HUDEP-2 (cell line): Measurements from ENCODE around the gene NLGN1.
"Not testable (repeated sequence)": the region's sequence is repeated elsewhere in the genome, so short reads cannot be mapped to it uniquely, and the experiment has no call there.

Experiments
- DNase-seq, 76 experiments: peaks; one replicate each; lab custom pipeline; 2025; ENCODE audit not compliant: unreplicated experiment in 76 of 76; lab: John Stamatoyannopoulos, UW

NLGN1 gene

GRCh38 chr3:174192471-174192870, 794.9 kb downstream of the NLGN1 start:
- DNase-seq = no peak

- no peak for DNase-seq
Measured at GRCh38 chr3:174193604-174194003, 796.1 kb downstream of the NLGN1 start.

DNA sequence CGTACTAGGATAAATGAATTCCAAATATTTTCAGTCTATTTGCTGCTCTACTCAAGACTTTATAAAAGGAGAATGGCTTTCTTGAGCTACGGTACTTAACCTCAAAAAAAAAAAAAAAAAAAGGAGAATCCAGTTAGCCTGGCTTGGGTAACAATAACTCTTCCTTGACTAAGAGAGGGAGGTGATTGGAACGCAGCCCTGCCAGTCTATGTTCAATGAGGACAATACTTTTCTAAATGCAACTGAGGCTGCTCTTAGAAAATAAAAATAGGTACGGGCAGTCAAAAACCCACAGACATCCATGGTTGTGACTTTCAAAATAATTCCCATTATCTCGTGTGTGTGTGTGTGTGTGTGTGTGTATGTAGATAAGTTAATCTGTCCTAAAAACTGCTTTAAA, 799.9 kb downstream of the NLGN1 start:
- no peak for DNase-seq

- DNase-seq = no peak
Measured at GRCh38 chr3:174198199-174198598, 800.7 kb downstream of the NLGN1 start.

DNA sequence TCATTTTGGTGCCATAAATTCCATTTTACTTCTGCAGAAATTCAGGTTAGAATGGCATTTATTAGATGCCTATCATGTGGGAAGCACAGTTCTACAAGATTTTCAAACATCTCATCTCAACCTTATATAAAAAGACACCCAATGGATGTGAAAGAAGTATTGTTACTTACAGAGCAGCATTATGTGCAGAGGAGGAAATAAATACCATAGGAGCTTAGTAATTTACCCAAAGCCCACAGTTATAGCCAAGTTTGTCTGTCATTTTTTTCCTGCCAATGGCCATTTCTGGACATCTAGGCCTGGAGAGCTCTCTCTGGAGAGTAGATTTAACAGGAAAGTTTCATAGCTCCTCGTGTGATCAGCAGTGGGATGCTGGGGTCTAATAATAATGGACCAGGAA, 802.2 kb downstream of the NLGN1 start:
- DNase-seq = no peak

- no peak for DNase-seq
Measured at GRCh38 chr3:174202116-174202515, 804.6 kb downstream of the NLGN1 start.

DNA sequence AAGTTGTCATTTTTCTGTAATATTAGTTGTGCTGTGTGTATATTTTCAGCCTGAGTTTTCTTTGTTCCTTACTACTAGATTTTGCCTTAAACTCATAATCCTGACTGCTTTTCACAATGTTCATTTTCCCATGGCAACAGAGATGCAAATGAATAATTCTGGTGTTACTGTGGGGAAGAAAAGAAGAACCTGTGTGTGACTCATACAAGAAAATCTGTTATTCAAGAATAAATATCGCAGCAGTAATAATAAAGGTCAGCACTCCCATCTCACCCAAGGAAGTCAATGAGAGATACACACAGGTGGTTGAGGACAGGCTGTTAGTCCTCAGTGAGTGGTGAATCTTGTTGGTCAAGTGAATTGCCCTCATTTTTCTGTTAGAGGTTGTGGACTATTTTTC, 805.0 kb downstream of the NLGN1 start:
- DNase-seq = no peak

DNA sequence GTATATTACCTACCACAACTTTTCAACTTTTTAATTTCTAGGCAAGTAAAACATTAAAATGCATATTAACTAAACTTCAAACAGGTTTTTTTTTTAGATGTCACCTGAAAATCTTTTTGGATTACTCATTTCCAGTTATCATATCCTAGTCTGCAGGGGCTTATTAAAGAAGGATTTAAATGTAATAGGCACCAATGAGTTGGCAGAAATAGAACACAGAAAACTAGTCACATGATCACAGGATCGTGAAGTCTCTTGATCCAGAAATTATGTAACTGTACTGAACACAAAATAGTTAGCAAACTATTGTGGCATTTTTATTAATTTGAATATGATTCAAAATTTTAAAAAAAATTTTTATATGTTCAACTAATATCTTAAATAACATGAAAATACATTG, 807.2 kb downstream of the NLGN1 start:
- DNase-seq = no peak

DNA sequence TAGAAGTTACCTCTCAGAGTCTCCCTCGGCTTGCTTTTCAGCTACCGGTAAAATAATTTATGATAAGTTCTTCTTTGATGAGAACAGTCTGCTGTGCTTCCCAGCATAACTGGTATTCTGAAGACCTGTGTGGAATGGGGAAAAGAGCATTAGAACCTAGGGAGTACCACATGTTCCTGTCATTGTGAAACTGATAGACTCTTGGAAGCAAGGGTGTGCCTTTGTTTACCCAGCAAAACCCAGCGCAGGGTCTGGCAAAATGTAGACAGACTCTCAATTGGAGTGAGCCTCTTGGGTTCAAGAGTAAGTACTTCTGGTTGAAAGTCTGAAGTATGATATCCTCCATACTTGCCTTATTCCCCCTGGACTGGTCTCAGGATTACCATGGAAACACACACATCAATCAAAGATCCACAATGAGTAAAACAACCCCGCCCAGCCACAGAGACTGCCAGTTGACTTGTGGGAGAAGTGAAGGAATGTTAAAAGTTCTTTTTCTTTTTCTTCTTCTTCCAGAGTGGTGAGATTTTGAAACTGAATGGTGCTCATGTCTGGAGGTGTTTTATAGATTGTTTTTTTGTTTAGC, 809.2 kb downstream of the NLGN1 start:
- no peak for DNase-seq

DNA sequence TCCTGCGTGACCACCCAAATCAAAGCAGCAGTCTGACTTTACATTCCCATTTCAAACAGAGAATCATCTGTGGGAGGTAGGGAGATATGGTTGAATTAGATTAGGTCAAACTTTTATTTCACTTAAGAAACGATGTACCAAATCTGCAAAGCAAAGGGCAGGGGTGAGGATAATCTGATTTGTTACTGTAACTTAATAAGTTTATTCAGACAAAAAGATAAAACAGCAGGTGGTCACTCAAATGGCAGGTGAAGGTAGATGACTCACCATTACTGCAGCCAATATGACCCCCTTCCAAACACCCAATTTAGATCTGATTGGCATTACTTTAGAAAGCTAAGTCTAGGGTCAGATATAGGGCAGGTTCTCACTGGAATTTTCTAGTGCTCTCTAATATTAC, 810.6 kb downstream of the NLGN1 start:
- DNase-seq = no peak

DNA sequence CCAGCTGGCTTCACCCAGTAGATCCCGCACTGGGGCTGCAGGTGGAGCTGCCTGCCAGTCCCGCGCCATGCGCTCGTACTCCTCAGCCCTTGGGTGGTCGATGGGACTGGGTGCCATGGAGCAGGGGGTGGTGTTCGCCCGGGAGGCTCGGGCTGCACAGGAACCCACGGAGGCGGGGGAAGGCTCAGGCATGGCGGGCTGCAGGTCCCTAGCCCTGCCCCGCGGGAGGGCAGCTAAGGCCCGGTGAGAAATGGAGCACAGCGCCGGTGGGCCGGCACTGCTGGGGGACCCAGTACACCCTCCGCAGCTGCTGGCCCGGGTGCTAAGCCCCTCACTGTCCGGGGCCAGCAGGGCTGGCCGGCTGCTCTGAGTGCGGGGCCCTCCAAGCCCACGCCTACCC, 814.4 kb downstream of the NLGN1 start:
- DNase-seq = not testable (repeated sequence)

- DNase-seq = no peak
Measured at GRCh38 chr3:174215456-174215855, 817.9 kb downstream of the NLGN1 start.

GRCh38 chr3:174216019-174216418, 818.5 kb downstream of the NLGN1 start:
- no peak for DNase-seq

DNA sequence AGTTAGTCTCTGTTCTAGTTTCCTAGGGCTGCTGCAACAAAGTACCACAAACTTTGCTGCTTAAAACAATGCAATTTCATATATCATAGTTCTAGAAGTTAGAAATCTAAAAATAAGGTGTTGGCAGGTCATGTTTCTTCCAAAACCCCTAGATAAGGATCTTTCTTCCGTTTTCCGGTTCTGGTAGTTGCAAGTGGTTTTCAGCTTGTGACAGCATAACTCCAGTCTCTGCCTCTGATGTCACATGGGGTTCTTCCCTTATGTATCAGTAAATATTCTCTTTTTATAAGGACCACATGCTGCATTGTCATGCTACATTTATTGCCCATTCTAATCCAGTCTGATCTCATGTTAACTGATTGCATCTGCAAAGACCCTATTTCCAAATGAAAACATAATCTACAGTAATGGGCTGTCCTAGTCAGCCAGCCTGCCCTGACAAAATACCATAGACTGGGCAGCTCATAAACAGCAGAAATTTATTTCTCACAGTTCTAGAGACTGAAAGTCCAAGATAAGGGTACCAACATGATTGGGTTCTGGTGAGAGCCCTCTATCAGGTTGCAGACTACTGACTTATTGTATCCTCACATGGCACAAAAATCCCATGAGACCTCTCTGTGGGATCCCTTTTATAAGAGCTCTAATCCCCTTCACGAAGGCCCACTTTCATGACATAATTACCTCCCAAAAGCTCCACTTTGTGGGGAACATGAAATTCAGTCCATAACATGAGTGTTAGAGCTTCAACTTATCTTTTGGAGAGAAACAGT, 819.6 kb downstream of the NLGN1 start:
- no peak for DNase-seq

- DNase-seq = no peak
Measured at GRCh38 chr3:174218016-174218415, 820.5 kb downstream of the NLGN1 start.

- DNase-seq = no peak
Measured at GRCh38 chr3:174219738-174220137, 822.2 kb downstream of the NLGN1 start.

DNA sequence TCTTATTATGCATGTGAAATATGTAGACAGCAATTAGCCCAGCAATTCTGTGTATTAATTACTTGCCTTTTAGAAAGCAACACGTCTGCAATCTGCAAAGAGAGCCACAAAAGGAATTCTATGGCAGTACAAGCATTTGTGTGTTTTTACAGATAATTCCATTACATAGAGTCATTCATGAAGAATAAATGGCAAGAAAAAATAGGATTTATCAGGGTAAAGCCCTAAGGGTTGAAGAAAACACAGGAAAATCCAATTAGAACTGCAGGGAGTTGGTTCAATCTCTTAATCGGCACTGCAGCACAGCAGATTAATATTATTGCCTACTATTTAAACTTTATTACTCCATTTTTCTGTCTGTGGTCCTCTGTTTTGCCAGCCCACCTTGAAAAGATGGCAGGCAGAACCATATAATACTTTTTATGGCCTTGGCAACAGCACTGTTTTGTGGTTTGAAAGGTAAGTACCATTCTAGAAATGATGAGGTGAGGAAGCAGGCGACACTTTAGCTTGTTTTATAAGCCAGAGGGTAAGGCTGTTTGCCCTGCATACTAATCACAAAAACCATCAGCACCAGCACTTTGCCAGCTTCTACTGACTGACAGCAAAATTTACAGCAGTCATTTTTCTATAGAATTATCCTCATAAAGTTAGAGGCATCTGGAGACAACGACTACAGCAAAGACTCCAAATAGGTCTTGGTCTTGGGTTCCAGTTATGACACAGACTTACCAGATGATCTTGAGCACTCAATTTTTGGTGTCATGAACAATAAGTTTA, 823.4 kb downstream of the NLGN1 start:
- DNase-seq = no peak

- DNase-seq = no peak
Measured at GRCh38 chr3:174223042-174223441, 825.5 kb downstream of the NLGN1 start.

GRCh38 chr3:174223626-174224025, 826.1 kb downstream of the NLGN1 start:
- DNase-seq = no peak

DNA sequence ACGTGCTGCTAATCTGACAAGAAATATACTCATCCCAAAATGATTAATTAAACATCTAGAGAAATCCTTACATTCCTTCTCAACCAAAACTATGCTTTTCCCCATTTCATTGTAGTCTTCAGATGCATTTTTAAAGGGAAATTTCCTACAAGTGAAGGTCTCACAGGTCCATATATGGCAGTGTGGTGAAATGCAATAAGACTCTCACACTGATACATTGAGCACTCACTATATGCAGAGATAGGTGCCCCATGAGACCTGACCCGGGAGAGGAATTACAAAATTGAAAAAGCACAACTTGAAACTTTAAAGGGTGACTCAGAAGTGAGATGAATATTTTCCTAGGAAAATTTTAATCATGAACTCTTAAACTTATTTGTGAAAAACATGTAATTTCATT, 832.4 kb downstream of the NLGN1 start:
- DNase-seq = no peak

GRCh38 chr3:174232028-174232657, 834.6 kb downstream of the NLGN1 start:
- not testable (repeated sequence) for DNase-seq
